ENCODE measurements around the gene ALKBH5.

- no peak for TF ChIP-seq CTCF (IDR thresholded peaks at IDR 0.05)
- TF ChIP-seq POLR2A (IDR thresholded peaks at IDR 0.05) = no peak
Observed at GRCh38 chr17:18250259-18250658, 66.6 kb downstream of the ALKBH5 start.

All from tibial nerve (tissue), 3 donors.